Ovary (tissue), 3 donors: ENCODE results near the gene CARMIL3.

ENCODE experiments used
- CTCF ChIP-seq, 3 donors: fragments of 450-650 bp in 2 of 3; fragments of 200-600 bp in 1 of 3; IDR thresholded peaks; one replicate each; pipeline versions ENCODE4 v1.5.1 to v1.8.0; 2016 to 2022; ENCODE audit warnings: antibody characterized with exemption in 3 of 3, mild to moderate bottlenecking in 1 of 3
- EP300 ChIP-seq: sonication (generic); formaldehyde crosslinking; IDR thresholded peaks from one replicate; pipeline ENCODE4 v1.6.1; 2017; ENCODE audit warnings: antibody characterized with exemption
- POLR2A ChIP-seq: fragments of 450-650 bp; IDR thresholded peaks from one replicate; pipeline ENCODE4 v1.6.1; 2017; ENCODE audit warnings: antibody characterized with exemption, mild to moderate bottlenecking, moderate library complexity
- donor health status: DM: no; HTN: no; CAD: no.

- TF ChIP-seq CTCF (IDR thresholded peaks at IDR 0.05) (no peak), POLR2A (no peak), EP300 (no peak)
Observed at GRCh38 chr14:24057867-24058259, 6.1 kb downstream of the CARMIL3 start.
